Epithelial cell of esophagus (primary cell): ENCODE results near the gene ANKRA2.

Source experiments
- DNase-seq: peaks from one replicate; pipeline ENCODE4 v3.0.0; 2010; ENCODE audit warnings: low read depth
- H3K4me3 ChIP-seq: 2 replicates; pipeline ENCODE4 v1.5.1; 2011; ENCODE audit warnings: mild to moderate bottlenecking, low read length, control low read depth
- CTCF ChIP-seq: IDR thresholded peaks from 2 replicates; pipeline ENCODE4 v1.5.1; 2011; ENCODE audit warnings: low read depth, mild to moderate bottlenecking, low read length, control low read depth, inconsistent platforms; ENCODE audit not compliant: insufficient read depth; ENCODE audit errors: missing control alignments

Gene ANKRA2

GRCh38 chr5:73552642-73553041 is 12.8 kb downstream of the ANKRA2 start:
- peak; percentile 25 for DNase-seq
- H3K4me3 ChIP-seq: no peak overlapping the region
- no peak for TF ChIP-seq CTCF

- no peak overlapping the region for H3K4me3 ChIP-seq
- DNase-seq: no peak
- no peak for TF ChIP-seq CTCF
Observed at GRCh38 chr5:73550016-73550415, 15.4 kb downstream of the ANKRA2 start.

- no peak overlapping the region for H3K4me3 ChIP-seq
- no peak for DNase-seq
- TF ChIP-seq CTCF: no peak
Observed at GRCh38 chr5:73545403-73545779, 20.0 kb downstream of the ANKRA2 start.

- no peak for TF ChIP-seq CTCF
- peak; percentile 91 for DNase-seq
- no peak overlapping the region for H3K4me3 ChIP-seq
Observed at GRCh38 chr5:73544429-73545402, 20.7 kb downstream of the ANKRA2 start.

GRCh38 chr5:73542020-73542419 is 23.4 kb downstream of the ANKRA2 start:
- no peak for DNase-seq
- no peak for TF ChIP-seq CTCF
- no peak overlapping the region for H3K4me3 ChIP-seq

GRCh38 chr5:73540192-73540591 is 25.2 kb downstream of the ANKRA2 start:
- peak; percentile 97 for DNase-seq
- TF ChIP-seq CTCF: no peak
- no peak overlapping the region for H3K4me3 ChIP-seq

- TF ChIP-seq CTCF: no peak
- DNase-seq: no peak
- H3K4me3 ChIP-seq: no peak overlapping the region
Observed at GRCh38 chr5:73539730-73540129, 25.7 kb downstream of the ANKRA2 start.
